OCI-LY7 (cell line): Measurements from ENCODE around the gene TMCC2.

Experiments used
- EZH2phosphoT487 ChIP-seq: fragments of 200-600 bp; sonication (generic); IDR thresholded peaks from 2 replicates; pipeline ENCODE4 v1.6.1; 2018; ENCODE audit warnings: low read depth, borderline replicate concordance, mild to moderate bottlenecking, mixed run types, antibody characterized with exemption, low read length, moderate library complexity, mixed read lengths
- TF ChIP-seq, protein P1 (sequence below): fragments of 200-600 bp; sonication (generic); conservative IDR thresholded peaks from 2 replicates; pipeline ENCODE4 v1.5.1; 2014; ENCODE audit warnings: mild to moderate bottlenecking, antibody characterized with exemption, low read length, moderate library complexity, mixed read lengths

- TF ChIP-seq, protein P1, sequence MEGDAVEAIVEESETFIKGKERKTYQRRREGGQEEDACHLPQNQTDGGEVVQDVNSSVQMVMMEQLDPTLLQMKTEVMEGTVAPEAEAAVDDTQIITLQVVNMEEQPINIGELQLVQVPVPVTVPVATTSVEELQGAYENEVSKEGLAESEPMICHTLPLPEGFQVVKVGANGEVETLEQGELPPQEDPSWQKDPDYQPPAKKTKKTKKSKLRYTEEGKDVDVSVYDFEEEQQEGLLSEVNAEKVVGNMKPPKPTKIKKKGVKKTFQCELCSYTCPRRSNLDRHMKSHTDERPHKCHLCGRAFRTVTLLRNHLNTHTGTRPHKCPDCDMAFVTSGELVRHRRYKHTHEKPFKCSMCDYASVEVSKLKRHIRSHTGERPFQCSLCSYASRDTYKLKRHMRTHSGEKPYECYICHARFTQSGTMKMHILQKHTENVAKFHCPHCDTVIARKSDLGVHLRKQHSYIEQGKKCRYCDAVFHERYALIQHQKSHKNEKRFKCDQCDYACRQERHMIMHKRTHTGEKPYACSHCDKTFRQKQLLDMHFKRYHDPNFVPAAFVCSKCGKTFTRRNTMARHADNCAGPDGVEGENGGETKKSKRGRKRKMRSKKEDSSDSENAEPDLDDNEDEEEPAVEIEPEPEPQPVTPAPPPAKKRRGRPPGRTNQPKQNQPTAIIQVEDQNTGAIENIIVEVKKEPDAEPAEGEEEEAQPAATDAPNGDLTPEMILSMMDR: no peak
- TF ChIP-seq EZH2phosphoT487: no peak
These were observed 38.6 kb upstream of the TMCC2 start for GRCh38 chr1:205189131-205189530.
